Posterior vena cava (tissue), 2 donors: ENCODE results near the gene KCNA10. TPM values are rescaled to one million over a fixed set of nuclear protein-coding genes. Genes with fewer than 3 reads are reported as not detected.
"Not testable (repeated sequence)": the region's sequence is repeated elsewhere in the genome, so short reads cannot be mapped to it uniquely, and the experiment has no call there.

Source experiments
- DNase-seq: peaks from one replicate; pipeline ENCODE4 v3.0.0-alpha.2; 2020; ENCODE audit warnings: low spot score
- intact Hi-C, 2 donors: fragments of 100-400 bp; cut with DNase I; formaldehyde crosslinking; loops; one replicate each; pipeline versions ENCODE4 v1.14.1 to v1.14.2; 2022 to 2023
- total RNA-seq, 2 donors: library from RNA; stranded (reverse); fragmentation: NEBNext Ultra II Directional; extraction: Animal tissue kit (Norgen Biotek cat#: 25700); gene quantifications; one replicate each; pipeline ENCODE4 v1.2.1, GENCODE V29; 2021
- donor health status: DM: yes; HTN: yes; CAD: no.
- donor health status: DM: yes; HTN: yes; CAD: no.

Gene KCNA10
- total RNA-seq, 2 donors from 2014 or later: not detected

DNA sequence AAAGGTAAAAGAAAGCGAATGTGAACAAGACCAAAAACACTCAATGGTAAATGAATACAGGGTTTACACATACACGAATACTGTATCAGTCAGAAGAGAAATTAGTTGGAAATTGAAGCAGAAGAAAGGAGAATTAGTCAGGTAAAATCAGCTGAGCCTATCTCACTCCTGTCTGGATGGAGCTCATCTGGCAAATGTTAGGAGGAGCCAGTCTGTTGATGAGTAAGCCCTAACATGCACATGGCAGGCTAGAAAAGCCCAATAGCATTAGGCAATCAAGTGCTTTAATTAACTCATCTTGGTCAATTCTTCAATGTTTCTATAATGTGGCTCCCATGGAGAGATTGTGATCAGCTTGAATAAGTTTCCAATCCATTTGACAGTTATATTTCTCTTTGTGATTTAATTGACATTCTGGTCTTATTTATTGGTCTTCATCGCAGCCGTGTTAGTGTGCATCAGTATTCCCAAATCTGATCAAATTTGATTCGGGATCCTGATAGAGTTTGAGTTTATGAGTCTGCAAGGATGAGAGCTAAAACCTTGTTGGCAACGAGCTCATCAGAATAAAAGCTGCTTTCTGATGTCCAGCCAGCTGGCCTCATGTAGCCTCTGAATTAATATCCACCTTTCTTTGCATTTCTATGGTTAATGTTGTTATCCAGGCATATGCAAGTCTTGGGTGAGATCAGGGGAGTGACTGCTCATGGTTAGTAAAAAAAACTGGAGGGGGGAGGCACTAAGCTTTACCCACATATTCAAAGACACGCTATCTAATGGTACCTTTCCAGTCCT is 22.1 kb upstream of the KCNA10 start:
- intact Hi-C loops: no loop called here
- no peak for DNase-seq

DNA sequence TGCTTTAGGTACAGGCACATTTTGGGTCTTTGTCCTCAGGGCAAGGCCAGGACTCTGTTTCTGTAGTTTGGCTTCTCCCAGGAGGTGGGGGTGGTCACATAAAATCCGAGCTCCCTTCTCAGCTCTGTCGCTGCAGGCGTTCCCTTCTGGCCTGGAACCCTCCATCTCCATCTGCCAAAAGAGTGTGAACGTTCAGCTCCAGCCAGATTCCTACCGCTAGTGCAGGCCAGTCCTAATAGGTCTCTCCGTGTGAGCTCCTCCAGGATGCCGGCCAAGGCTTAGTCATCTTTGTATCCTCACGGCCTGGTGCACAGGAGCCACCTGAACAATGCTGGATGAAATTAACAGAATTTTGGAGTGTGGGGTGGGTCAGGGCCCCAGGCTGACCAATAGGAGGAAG is 19.9 kb upstream of the KCNA10 start:
- intact Hi-C loops: no loop called here
- no peak for DNase-seq

DNA sequence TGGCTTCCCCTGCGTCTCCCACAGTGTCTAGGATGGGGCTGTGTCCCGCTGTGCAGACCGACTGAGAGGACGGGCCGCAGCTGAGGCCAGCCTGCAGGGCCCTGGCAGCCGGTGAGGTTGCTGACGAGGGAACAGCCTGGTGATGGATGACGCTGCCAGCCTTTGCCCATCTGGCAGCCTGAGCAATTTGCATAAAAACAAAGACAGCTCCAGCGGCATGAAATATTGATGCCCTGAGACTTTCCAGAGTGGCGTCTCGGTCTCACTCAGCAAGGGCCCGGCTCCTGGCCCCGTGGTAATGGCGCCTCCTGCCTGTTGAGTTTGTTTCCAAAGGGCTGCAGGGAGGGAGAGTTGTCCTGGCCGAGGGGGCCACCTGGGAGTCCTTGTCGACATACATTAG is 19.1 kb upstream of the KCNA10 start:
- intact Hi-C loops: no loop called here
- no peak for DNase-seq

DNA sequence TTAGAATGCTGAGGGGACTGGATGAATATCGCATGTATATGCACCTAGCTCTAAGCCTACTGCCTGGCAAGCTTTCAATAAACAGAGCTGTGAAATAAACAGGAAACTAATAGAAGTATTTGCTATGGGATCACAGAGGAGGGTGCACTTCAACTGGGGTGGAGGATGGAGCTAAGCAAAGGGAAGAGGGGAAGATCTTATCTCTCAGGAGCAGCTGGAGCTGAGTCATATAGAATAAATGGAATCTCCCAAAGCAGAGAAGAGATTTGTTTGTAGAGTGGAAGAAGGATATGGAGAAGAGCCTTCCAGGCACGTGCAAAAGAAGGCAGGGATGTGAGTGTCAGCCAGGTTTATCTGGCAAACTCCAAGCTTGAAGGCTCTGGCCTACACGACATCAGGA is 17.0 kb upstream of the KCNA10 start:
- intact Hi-C loops: no loop called here

DNA sequence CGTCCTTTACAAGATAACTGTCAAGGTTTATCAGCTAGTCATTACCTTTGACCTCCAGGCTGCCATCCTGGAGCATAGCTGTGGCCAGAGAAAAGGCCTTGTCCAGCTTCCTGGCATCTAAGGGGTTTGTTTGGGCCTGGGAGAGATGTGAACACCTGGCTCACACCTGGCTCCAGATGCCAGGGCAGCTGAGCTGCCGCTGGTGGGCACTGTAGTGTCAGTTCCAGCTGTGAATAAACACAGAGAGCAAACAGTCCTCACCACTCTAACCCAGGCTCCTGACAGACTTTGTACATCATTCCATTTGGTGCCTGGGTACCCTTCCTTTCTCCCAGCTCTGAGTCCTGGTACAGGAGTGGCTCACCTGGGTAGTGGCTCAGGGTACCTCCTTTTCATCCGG is 14.3 kb upstream of the KCNA10 start:
- DNase-seq: no peak
- intact Hi-C loops: no loop called here

More for the DNA sequence above, 17.0 kb upstream of the KCNA10 start:
- no peak for DNase-seq

DNA sequence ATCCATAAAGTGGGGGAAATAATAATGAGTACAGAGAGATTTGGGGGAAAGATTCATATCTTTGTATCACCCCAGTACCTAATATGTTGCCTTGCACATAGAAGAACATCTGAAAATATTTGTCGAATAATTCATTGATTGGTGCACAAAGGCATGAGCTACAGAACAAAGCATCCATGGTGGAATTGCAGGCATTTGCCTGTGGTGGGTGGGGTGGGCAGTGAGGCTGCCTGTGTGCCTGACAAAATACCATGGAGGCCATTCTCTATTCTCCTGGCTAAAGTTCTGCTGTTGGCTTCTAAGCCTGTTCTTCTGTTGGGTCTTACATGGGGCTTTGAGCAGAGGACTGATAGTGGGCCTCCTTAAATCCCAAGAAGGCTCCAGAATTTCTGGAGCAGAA is 10.0 kb upstream of the KCNA10 start:
- intact Hi-C loops: loop anchor here (10.0 kb wide), 1 partner anchor 86 kb away; no protein-coding TSS in a partner anchor
- DNase-seq: no peak

DNA sequence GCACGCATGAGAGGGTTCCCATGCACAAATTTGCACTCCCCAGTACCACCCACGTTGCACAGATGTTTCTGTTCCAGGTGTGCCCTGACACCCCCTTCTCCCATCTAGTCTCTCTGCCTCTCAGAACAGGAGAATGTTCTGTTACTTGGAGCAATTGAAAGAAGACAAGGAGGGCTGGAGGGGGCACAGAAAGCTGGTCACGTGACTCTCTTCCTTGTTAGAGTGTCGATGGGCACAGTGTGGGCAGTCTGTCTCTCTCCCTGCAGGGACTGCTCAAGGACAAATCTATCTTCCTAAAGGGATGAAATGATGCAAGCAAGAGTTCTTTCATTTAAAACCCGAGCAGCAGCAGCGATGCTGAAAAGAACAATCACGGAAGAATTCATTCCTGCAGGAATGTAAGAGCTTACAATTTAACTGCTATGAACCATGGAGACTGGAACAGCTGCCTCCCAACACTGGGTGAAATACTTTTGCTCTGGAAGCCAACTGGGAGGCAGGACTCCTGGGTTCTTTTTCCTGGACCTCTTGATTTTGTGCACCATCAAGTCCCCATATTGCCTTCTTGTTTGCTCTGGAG is 7.3 kb upstream of the KCNA10 start:
- intact Hi-C loops: loop anchor here (10.0 kb wide), 1 partner anchor 89 kb away; no protein-coding TSS in a partner anchor

DNA sequence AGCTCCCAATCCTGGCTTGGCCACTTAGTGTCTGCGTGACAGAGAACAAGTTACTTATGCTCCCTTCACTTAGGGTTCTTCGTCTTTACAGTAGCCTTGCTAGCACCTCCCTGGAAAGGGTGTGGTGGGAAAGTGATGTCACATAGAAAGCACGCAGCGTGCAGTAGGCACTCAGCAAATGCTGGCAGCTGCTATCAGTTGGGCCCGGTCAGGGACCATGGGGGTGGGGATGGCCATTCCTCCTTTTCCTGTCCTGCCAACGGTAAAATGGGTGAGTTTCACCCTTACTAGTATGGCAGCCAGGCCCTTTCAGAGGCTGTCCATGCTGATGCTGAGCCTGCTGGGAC is 6.2 kb upstream of the KCNA10 start:
- intact Hi-C loops: loop anchor here (10.0 kb wide), 1 partner anchor 90 kb away; no protein-coding TSS in a partner anchor
- no peak for DNase-seq

More for the DNA sequence above, 7.3 kb upstream of the KCNA10 start:
- DNase-seq: no peak

DNA sequence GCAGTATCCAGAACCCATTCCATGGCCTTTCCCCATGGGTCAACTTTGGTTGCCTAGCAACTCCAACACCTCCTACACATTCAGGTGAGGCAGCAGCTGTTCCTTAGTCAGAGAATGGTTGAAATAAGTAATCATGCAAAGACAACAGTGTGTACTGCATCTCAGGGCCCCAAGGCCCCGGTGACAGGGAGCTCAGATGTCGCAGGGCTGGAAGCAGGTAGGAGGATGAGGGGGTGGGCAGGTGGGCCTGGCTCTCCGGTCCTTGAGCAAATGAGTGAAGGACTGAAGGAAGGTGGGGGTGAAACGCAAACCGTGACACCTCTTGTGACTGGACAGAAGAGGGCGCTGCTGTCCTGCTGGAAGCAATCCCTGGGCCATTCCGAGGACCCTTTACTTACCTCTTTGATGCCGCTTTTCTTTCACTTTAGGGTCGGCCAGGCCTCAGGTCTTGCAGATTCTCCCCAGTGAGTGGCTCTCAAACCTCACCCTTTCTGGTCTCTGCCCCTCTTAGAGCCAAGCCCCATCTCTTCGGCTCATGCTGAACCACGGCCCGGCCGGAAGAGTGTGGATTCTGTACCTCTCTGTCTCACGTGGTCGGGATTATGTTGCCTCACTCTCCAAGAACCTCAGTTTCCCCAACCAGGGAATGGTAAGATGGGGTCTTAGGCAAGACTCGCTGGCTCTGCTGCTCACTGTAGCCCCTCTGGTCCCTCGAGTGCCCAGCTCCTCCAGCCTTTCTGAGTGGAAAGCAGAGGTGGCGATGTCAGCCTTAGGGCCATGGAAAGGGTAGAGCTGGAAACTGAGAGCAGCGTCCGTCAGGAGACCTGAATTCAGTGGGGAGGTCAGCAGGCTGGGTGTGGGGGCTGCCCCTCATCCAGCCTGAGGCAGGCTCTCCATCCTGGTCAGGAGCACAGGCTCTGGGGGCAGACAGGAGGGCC is 5.6 kb upstream of the KCNA10 start:
- intact Hi-C loops: loop anchor here (10.0 kb wide), 1 partner anchor 90 kb away; no protein-coding TSS in a partner anchor
- DNase-seq: no peak

DNA sequence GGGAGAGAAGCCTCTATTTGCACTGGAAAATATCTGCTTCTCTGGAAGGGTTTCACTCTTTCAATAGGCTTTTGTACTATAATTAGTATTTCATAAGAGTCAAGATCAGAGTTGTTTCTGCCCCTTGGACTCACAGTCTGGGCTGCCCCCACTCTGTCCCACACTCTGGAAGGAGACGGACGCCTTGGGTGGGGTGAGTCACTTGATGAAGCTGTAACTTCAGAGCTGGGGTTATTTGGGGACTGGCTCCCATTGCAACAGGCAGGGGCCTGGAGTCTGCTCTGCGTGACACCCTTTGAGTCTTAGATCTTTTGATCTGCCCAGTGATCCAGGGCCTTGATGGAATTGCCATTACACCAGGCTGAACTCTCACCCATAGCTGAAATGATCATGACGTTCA is 4.0 kb upstream of the KCNA10 start:
- no peak for DNase-seq
- intact Hi-C loops: loop anchor here (10.0 kb wide), 1 partner anchor 92 kb away; no protein-coding TSS in a partner anchor

DNA sequence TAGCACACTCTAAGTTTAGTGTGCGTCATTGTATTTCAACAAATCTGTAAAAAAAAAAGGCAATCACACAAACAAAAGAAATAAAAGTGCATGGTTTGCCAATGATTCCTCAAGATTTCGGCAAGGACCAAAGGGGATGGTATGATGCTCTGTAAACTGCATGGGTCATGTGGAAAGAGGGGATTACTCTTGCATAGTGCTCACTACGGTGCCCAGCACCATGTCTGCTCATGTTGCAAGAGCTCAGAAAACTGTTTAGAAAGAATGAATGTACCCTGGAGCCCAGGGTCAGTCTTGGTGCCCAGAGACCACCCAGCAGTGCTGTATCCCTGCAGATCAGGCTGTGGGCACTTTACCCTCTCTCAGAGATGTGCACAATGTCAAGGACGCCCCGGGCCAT is 3.6 kb upstream of the KCNA10 start:
- DNase-seq: no peak
- intact Hi-C loops: loop anchor here (10.0 kb wide), 1 partner anchor 92 kb away; no protein-coding TSS in a partner anchor

DNA sequence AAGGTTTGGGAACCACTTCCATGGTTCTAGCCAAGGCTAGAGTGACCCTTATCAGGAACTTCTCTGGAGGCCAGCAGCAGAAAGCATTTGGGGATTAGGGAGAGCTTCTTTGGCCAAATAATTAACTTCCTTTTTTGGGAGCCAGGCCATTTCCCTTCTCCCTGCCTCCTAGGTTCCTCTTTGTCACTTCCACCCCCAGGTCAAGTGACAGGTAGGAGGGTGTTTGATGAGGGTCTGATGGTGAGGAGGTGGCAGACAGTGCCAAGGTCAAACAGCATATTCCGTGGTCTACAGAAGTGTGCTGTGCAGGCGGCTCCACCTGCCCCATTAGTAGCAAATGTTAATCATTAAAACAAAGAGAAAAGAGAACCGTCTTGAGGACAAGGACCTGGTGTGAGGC is 1.9 kb upstream of the KCNA10 start:
- no peak for DNase-seq
- intact Hi-C loops: loop anchor here (10.0 kb wide), 1 partner anchor 94 kb away; no protein-coding TSS in a partner anchor

DNA sequence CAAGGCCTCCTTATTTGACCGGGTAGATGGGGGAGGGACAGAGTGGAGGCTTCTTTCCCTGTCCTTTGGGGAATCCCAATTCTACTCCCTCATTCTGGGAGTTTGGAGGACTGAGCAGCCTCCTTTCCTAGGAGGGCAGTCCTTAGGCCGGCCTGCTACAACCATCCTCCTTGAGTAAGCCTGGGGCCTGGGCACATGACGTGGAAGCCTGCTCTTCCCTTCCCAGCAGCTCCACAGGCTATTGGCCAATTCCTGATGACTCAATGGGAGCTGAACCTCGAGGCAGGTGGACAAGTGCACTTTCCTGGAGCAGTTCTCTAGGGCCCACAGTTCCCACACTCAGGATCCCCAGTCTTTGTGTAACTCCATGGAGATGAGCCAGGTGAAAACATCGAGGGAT is 3.1 kb downstream of the KCNA10 start:
- peak; percentile 37 for DNase-seq
- intact Hi-C loops: no loop called here

DNA sequence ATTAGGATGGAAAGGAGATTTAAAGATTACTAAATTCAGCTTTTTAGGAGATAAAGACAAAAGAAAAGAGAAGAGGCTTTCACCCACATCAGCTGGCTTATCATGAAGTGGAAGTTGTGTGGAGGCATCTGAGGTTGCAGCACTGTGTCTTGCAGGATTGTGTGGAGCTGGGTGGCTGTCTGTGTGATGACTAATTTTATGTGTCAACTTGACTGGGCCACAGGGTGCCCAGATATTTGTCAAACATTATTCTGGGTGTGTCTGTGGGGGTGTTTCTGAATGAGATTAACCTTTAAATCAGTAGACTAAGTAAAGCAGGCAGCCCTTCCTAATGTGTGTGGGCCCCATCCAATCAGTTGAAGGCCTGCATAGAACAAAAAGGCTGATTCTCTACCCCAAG is 3.9 kb downstream of the KCNA10 start:
- no peak for DNase-seq
- intact Hi-C loops: no loop called here

DNA sequence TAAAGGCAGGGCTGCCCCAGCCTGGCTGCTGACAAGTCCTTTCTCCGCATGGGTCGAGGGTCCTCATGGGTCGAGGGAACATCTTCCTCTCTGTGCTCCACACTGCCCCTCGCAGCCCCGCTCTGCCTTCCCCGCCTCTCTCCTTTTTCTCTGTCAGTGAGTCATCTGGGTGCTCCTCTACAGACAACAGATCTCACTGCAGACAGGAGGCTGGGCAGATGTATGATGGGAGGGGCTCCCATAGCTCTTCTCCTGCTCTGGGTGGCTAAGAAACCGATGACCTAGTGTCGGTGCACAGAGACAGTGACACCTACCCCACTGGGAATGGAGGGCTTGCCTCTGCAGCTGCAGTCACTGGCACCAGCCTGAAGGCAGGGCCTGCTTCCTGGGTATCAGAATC is 5.5 kb downstream of the KCNA10 start:
- peak; percentile 58 for DNase-seq

DNA sequence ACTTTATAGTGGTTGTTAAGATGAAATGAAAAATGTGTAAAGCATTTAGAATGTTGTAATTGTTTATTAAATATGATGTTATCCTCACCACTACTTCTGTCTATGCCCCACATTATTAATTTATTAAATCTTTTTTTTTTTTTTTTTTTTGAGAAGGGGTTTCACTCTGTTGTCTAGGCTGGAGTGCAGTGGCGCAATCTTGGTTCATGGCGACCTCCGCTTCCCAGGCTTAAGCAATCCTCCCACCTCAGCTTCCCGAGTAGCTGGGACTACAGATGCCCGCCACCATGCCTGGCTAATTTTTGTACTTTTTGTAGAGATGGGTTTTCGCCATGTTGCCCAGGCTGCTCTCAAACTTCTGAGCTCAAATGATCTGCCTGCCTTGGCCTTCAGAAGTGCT is 7.5 kb downstream of the KCNA10 start:
- DNase-seq: peak; percentile 19
- intact Hi-C loops: no loop called here

More for the DNA sequence above, 5.5 kb downstream of the KCNA10 start:
- intact Hi-C loops: no loop called here

DNA sequence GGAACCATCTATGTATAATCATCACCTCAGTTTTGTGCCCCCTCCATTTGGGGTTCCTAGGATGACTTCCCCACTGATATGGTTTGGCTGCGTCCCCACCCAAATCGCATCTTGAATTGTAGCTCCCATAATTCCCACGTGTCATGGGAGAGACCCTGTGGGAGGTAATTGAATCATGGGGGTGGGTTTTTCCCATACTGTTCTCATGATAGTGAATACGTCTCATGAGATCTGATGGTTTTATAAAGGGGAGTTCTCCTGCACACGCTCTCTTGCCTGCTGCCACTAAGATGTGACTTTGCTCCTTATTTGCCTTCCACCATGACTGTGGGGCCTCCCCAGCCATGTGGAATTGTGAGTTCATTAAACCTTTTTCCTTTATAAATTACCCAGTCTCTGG is 8.1 kb downstream of the KCNA10 start:
- intact Hi-C loops, DNase-seq: not testable (repeated sequence)

DNA sequence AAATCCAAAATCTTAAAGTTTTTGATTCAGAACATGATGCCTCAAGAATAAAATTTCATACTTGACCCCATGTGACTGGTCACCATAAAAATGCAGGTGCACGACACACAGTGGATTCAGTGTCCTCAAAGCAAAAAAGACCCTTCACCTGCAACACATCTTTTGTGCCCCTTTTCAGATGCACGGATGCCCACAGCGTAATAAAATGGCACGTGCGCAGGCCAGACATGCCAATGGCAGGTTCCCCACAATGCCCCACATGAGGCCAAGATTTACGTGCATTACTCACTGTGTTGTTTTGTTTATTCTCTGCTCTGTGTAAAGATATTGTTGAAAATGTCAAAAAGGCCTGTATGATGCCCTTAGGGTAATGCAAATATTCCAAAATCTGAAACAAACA is 9.3 kb downstream of the KCNA10 start:
- intact Hi-C loops: loop anchor here in 1 of 2 donors (10.0 kb wide), 1 partner anchor 255 kb away; no protein-coding TSS in a partner anchor
- no peak for DNase-seq
